H9 (cell line): ENCODE results near the gene ROPN1B. TPM values are rescaled to one million over a fixed set of nuclear protein-coding genes. Genes with fewer than 3 reads are reported as not detected.
A peak's percentile ranks its signal among the peaks of the same experiment; 100 is the strongest.
"Not testable (repeated sequence)": the region's sequence is repeated elsewhere in the genome, so short reads cannot be mapped to it uniquely, and the experiment has no call there.

Experiments
- DNase-seq: peaks from one replicate; pipeline ENCODE4 v3.0.0-alpha.2; 2017
- H2AFZ ChIP-seq: one replicate; pipeline ENCODE4 v1.6.1; 2013; ENCODE audit warnings: mild to moderate bottlenecking, low read length, control low read depth, moderate library complexity
- H2AK5ac ChIP-seq: 2 replicates; pipeline ENCODE4 v1.6.1; 2013; ENCODE audit warnings: low read length, control low read depth, mixed read lengths; ENCODE audit not compliant: insufficient read length
- H2BK120ac ChIP-seq: one replicate; pipeline ENCODE4 v1.6.1; 2013; ENCODE audit warnings: low read depth, mild to moderate bottlenecking, low read length, control low read depth, inconsistent platforms; ENCODE audit not compliant: poor library complexity, severe bottlenecking
- H2BK12ac ChIP-seq: 2 replicates; pipeline ENCODE4 v1.6.1; 2013; ENCODE audit warnings: low read length, control low read depth, mixed read lengths, low read depth; ENCODE audit not compliant: insufficient read length
- H2BK15ac ChIP-seq: 2 replicates; pipeline ENCODE4 v1.6.1; 2013; ENCODE audit warnings: low read depth, low read length, control low read depth
- H2BK20ac ChIP-seq: one replicate; pipeline ENCODE4 v1.6.1; 2013; ENCODE audit warnings: low read depth, mild to moderate bottlenecking, low read length, control low read depth, inconsistent platforms; ENCODE audit not compliant: poor library complexity, severe bottlenecking
- H2BK5ac ChIP-seq: 2 replicates; pipeline ENCODE4 v1.6.1; 2013; ENCODE audit warnings: low read length, control low read depth, mixed read lengths; ENCODE audit not compliant: insufficient read length
- H3K14ac ChIP-seq: 2 replicates; pipeline ENCODE4 v1.6.1; 2013; ENCODE audit warnings: low read length, control low read depth; ENCODE audit not compliant: insufficient read depth
- H3K18ac ChIP-seq: 2 replicates; pipeline ENCODE4 v1.6.1; 2013; ENCODE audit warnings: low read depth, mild to moderate bottlenecking, mixed read lengths, low read length, control low read depth; ENCODE audit not compliant: insufficient read length
- H3K23ac ChIP-seq: 2 replicates; pipeline ENCODE4 v1.6.1; 2013; ENCODE audit warnings: low read length, control low read depth, mixed read lengths, low read depth; ENCODE audit not compliant: insufficient read length
- H3K23me2 ChIP-seq: 2 replicates; pipeline ENCODE4 v1.6.1; 2013; ENCODE audit warnings: low read depth, mild to moderate bottlenecking, mixed read lengths, low read length, control low read depth; ENCODE audit not compliant: insufficient read length, poor library complexity, severe bottlenecking
- H3K27ac ChIP-seq: 2 replicates; pipeline ENCODE4 v1.5.1; 2013; ENCODE audit warnings: low read length, control low read depth, mixed read lengths, low read depth; ENCODE audit not compliant: insufficient read length
- H3K27me3 ChIP-seq: 2 replicates; pipeline ENCODE4 v1.6.1; 2013; ENCODE audit warnings: low read length, control low read depth, inconsistent platforms; ENCODE audit not compliant: insufficient read depth
- H3K4ac ChIP-seq: 2 replicates; pipeline ENCODE4 v1.6.1; 2013; ENCODE audit warnings: low read depth, mild to moderate bottlenecking, control low read depth, inconsistent platforms, low read length, moderate library complexity
- H3K4me1 ChIP-seq: 2 replicates; pipeline ENCODE4 v1.6.1; 2013; ENCODE audit warnings: low read length, control low read depth, inconsistent platforms; ENCODE audit not compliant: insufficient read depth
- H3K4me2 ChIP-seq: 2 replicates; pipeline ENCODE4 v1.6.1; 2013; ENCODE audit warnings: low read length, control low read depth, mixed read lengths; ENCODE audit not compliant: insufficient read length, insufficient read depth
- H3K56ac ChIP-seq: 2 replicates; pipeline ENCODE4 v1.6.1; 2013; ENCODE audit warnings: low read depth, mild to moderate bottlenecking, mixed read lengths, low read length, control low read depth; ENCODE audit not compliant: insufficient read length
- H3K79me1 ChIP-seq: 2 replicates; pipeline ENCODE4 v1.6.1; 2013; ENCODE audit warnings: low read depth, mild to moderate bottlenecking, moderate library complexity, low read length, control low read depth, inconsistent platforms; ENCODE audit not compliant: insufficient read depth, poor library complexity, severe bottlenecking
- H3K79me2 ChIP-seq: 2 replicates; pipeline ENCODE4 v1.6.1; 2013; ENCODE audit warnings: low read length, control low read depth, inconsistent platforms; ENCODE audit not compliant: insufficient read depth
- H3K9ac ChIP-seq: 2 replicates; pipeline ENCODE4 v1.6.1; 2013; ENCODE audit warnings: low read length, control low read depth, mixed read lengths; ENCODE audit not compliant: insufficient read length; ENCODE audit errors: extremely low read depth
- H3K9me3 ChIP-seq: one replicate; pipeline ENCODE4 v1.6.1; 2013; ENCODE audit warnings: low read depth, low read length, inconsistent platforms; ENCODE audit not compliant: control insufficient read depth
- H3T11ph ChIP-seq: one replicate; pipeline ENCODE4 v1.6.1; 2013; ENCODE audit warnings: mild to moderate bottlenecking, low read length, control low read depth, inconsistent platforms
- H4K20me1 ChIP-seq: one replicate; pipeline ENCODE4 v1.6.1; 2013; ENCODE audit not compliant: control insufficient read depth, insufficient read length, insufficient read depth
- H4K5ac ChIP-seq: 2 replicates; pipeline ENCODE4 v1.6.1; 2013; ENCODE audit warnings: low read depth, mild to moderate bottlenecking, mixed read lengths, low read length, control low read depth; ENCODE audit not compliant: insufficient read length
- H4K8ac ChIP-seq: replicated peaks from 2 replicates; pipeline ENCODE4 v1.6.1; 2013; ENCODE audit warnings: low read length, control low read depth, mixed read lengths, low read depth; ENCODE audit not compliant: insufficient read length
- H4K91ac ChIP-seq: 2 replicates; pipeline ENCODE4 v1.6.1; 2013; ENCODE audit warnings: low read depth, mild to moderate bottlenecking, moderate library complexity, mixed read lengths, low read length, control low read depth; ENCODE audit not compliant: insufficient read length
- H3K27ac Mint-ChIP-seq, 3 experiments: 2 replicates in 2 of 3; 3 replicates in 1 of 3; pipeline ENCODE4 v1.8.0; 2020 to 2021; ENCODE audit warnings: mixed read lengths in 3 of 3, mild to moderate bottlenecking in 1 of 3, moderate library complexity in 1 of 3
- H3K27me3 Mint-ChIP-seq: 2 replicates; pipeline ENCODE4 v1.8.0; 2021; ENCODE audit warnings: low read depth, mild to moderate bottlenecking, moderate library complexity, mixed read lengths
- H3K36me3 Mint-ChIP-seq, 3 experiments: 2 replicates in 2 of 3; 3 replicates in 1 of 3; pipeline ENCODE4 v1.8.0; 2020 to 2021; ENCODE audit warnings: low read depth in 3 of 3, mixed read lengths in 3 of 3; ENCODE audit not compliant: insufficient read depth in 1 of 3
- H3K4me1 Mint-ChIP-seq, 2 experiments: 2 replicates each; pipeline ENCODE4 v1.8.0; 2020; ENCODE audit warnings: mixed read lengths in 2 of 2
- H3K4me3 Mint-ChIP-seq, 2 experiments: 2 replicates in 1 of 2; 3 replicates in 1 of 2; pipeline ENCODE4 v1.8.0; 2020 to 2021; ENCODE audit warnings: mild to moderate bottlenecking in 2 of 2, mixed read lengths in 2 of 2, moderate library complexity in 1 of 2
- H3K9me3 Mint-ChIP-seq, 2 experiments: 2 replicates in 1 of 2; 3 replicates in 1 of 2; pipeline ENCODE4 v1.8.0; 2020; ENCODE audit warnings: mild to moderate bottlenecking in 2 of 2, mixed read lengths in 2 of 2, moderate library complexity in 1 of 2
- WGBS: extraction: QIAGEN DNeasy Blood & Tissue Kit; methylation state at CpG from one replicate; pipeline ENCODE4 v1.1.7; 2013; ENCODE audit warnings: missing lambda C conversion rate, low lambda C conversion rate, mixed read lengths; ENCODE audit not compliant: insufficient read length; ENCODE audit errors: extremely low coverage; 5-methylcytosine and 5-hydroxymethylcytosine counted together
- total RNA-seq: library from RNA; stranded (reverse); gene quantifications from 2 replicates; pipeline ENCODE4 v1.2.1, GENCODE V29; 2021
- TF ChIP-seq, protein P1 (sequence below): fragments of 200-600 bp; sonication (generic); conservative IDR thresholded peaks from 3 replicates; pipeline ENCODE4 v1.8.0; 2021; ENCODE audit warnings: antibody characterized with exemption, mild to moderate bottlenecking

Gene ROPN1B
- total RNA-seq, 1 experiment from 2014 or later, result not detected

DNA sequence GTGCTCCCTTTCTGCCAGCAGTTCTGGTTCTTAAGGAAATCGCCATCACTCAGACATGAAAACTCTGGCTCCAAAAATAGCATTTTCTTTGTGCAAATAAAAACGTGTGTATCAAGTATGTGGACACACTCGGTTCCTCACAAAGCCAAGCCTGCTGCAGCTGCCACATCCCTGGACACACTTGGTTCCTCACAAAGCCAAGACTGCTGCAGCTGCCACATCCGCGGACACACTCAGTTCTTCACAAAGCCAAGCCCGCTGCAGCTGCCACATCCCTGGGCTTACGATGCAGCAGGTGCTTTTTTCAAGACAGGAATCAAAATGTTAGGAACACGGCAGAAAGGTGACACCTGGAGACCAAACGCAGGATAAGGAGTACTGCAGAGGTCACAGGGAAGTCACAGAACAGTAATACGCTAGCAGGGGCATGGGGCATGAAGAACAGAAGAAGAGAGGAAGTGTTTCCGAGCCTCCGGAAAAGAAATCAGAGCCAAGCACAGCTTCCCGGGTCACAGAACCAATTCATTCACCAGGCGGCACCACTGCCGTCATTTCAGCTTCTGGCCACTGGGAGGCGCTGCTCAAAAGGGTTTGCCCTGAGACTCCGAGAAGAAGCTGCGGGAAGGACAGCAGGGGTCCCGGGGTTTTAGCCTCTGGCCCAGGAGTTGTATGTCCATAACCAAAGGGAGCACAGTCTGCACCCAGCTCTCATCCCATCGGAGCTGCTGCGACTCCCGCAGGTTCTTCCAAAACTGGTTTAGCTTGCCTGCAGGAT is 40.0 kb upstream of the ROPN1B start:
- not testable (repeated sequence) for H3K4me3 Mint-ChIP-seq
- H3K4me1 Mint-ChIP-seq, result peaks cover 14 to 18% of the 10 kb centered on the region in 2 experiments

GRCh38 chr3:125929765-125930164 is 39.2 kb upstream of the ROPN1B start:
- H3K9me3 Mint-ChIP-seq, H3T11ph ChIP-seq, H2AFZ ChIP-seq, H3K23ac ChIP-seq, H3K9ac ChIP-seq, H3K14ac ChIP-seq, H3K9me3 ChIP-seq, H2AK5ac ChIP-seq, H3K18ac ChIP-seq, DNase-seq, H2BK20ac ChIP-seq, H2BK12ac ChIP-seq, H3K27ac Mint-ChIP-seq, H2BK120ac ChIP-seq, H3K4ac ChIP-seq, H3K56ac ChIP-seq, H3K23me2 ChIP-seq, H3K4me3 Mint-ChIP-seq, H3K4me1 ChIP-seq, H3K79me2 ChIP-seq, H3K79me1 ChIP-seq, H3K4me2 ChIP-seq, H4K5ac ChIP-seq, H3K27ac ChIP-seq, H3K27me3 ChIP-seq, H4K91ac ChIP-seq, H3K27me3 Mint-ChIP-seq, H2BK5ac ChIP-seq, H4K8ac ChIP-seq, H4K20me1 ChIP-seq, H3K36me3 Mint-ChIP-seq, H2BK15ac ChIP-seq: not testable (repeated sequence)
- no CpG with 5 or more reads among the region's 5 CpGs for WGBS
- peaks cover 13 to 18% of the 10 kb centered on the region in 2 experiments for H3K4me1 Mint-ChIP-seq

More for the DNA sequence above, 40.0 kb upstream of the ROPN1B start:
- not testable (repeated sequence) for H3K56ac ChIP-seq, H3T11ph ChIP-seq, H3K23ac ChIP-seq, H3K4me2 ChIP-seq, H3K27me3 Mint-ChIP-seq, H3K14ac ChIP-seq, H2BK20ac ChIP-seq, H3K79me2 ChIP-seq, H3K27me3 ChIP-seq, H2BK12ac ChIP-seq, H4K91ac ChIP-seq, H2BK15ac ChIP-seq, H3K4ac ChIP-seq, H2BK5ac ChIP-seq, H3K79me1 ChIP-seq, H4K20me1 ChIP-seq, H4K8ac ChIP-seq, H3K9me3 ChIP-seq, H4K5ac ChIP-seq, H2AFZ ChIP-seq, H3K36me3 Mint-ChIP-seq, H3K27ac ChIP-seq, H2BK120ac ChIP-seq, H2AK5ac ChIP-seq, H3K23me2 ChIP-seq, H3K4me1 ChIP-seq, H3K9ac ChIP-seq, H3K18ac ChIP-seq, H3K9me3 Mint-ChIP-seq
- WGBS, result no CpG with 5 or more reads among the region's 22 CpGs
- TF ChIP-seq, protein P1, sequence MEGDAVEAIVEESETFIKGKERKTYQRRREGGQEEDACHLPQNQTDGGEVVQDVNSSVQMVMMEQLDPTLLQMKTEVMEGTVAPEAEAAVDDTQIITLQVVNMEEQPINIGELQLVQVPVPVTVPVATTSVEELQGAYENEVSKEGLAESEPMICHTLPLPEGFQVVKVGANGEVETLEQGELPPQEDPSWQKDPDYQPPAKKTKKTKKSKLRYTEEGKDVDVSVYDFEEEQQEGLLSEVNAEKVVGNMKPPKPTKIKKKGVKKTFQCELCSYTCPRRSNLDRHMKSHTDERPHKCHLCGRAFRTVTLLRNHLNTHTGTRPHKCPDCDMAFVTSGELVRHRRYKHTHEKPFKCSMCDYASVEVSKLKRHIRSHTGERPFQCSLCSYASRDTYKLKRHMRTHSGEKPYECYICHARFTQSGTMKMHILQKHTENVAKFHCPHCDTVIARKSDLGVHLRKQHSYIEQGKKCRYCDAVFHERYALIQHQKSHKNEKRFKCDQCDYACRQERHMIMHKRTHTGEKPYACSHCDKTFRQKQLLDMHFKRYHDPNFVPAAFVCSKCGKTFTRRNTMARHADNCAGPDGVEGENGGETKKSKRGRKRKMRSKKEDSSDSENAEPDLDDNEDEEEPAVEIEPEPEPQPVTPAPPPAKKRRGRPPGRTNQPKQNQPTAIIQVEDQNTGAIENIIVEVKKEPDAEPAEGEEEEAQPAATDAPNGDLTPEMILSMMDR, result peak; percentile 76
- H3K27ac Mint-ChIP-seq, result peak overlapping the region in 1 of 3 experiments; percentile 68; a peak in 1 of 7 replicates
- peak; percentile 75 for DNase-seq
